Left cardiac atrium (tissue), 4 donors: ENCODE measurements around the gene TMPRSS6. TPM values are rescaled to one million over a fixed set of nuclear protein-coding genes. Genes with fewer than 3 reads are reported as not detected.

ENCODE experiments used
- ATAC-seq, 2 donors: fragments of 200-7000 bp; cut with Tn5 transposase; one replicate each; pipeline ENCODE4 v1.9.1; 2020; ENCODE audit warnings: mild to moderate bottlenecking in 2 of 2, moderate library complexity in 2 of 2
- DNase-seq: peaks from one replicate; pipeline ENCODE4 v3.0.0-alpha.2; 2020
- intact Hi-C, 2 donors: fragments of 100-400 bp; cut with DNase I; formaldehyde crosslinking; loops; one replicate each; pipeline versions ENCODE4 v1.14.1 to v1.15.1; 2022 to 2023
- total RNA-seq, 2 donors: library from RNA; stranded (reverse); fragmentation: NEBNext Ultra II Directional; extraction: Animal tissue kit (Norgen Biotek cat#: 25700); gene quantifications; one replicate each; pipeline ENCODE4 v1.2.1, GENCODE V29; 2021
- donor health status: DM: no; HTN: yes; CAD: no.
- donor health status: DM: no; HTN: yes; CAD: no; lungs with severe emphysema.
- donor health status: DM: yes; HTN: yes; CAD: no.
- donor health status: Dilated cardiomyopathy.

The TMPRSS6 gene
- total RNA-seq, 2 donors from 2014 or later, result not detected

DNA sequence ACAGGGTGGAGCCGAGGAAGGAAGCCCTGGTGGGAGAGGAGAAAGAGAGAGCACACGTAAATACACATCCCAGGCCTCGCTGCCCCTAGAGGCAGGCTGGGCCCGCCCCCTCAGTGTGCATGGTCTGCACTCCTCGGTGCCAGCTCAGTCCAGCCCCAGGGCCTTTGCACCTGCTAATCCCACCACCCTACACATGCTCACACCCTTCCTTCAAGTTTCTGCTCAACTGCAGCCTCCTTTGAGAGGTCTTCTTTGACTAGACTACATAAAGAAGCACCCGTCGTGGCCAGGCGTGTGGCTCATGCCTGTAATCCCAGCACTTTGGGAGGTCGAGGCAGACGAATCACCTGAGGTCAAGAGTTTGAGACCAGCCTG is 34.7 kb upstream of the TMPRSS6 start:
- ATAC-seq (no peak), DNase-seq (no peak)
- intact Hi-C loops, result no loop called here

- ATAC-seq, result no peak
- intact Hi-C loops, result no loop called here
Measured at GRCh38 chr22:37141971-37142370, 32.5 kb upstream of the TMPRSS6 start.

GRCh38 chr22:37141476-37141875 is 32.0 kb upstream of the TMPRSS6 start:
- intact Hi-C loops, result no loop called here

More at GRCh38 chr22:37141971-37142370, 32.5 kb upstream of the TMPRSS6 start:
- DNase-seq, result no peak

GRCh38 chr22:37140686-37141323 is 31.3 kb upstream of the TMPRSS6 start:
- intact Hi-C loops, result no loop called here
- no peak for DNase-seq
- no peak for ATAC-seq

More at GRCh38 chr22:37141476-37141875, 32.0 kb upstream of the TMPRSS6 start:
- DNase-seq (no peak), ATAC-seq (no peak)

DNA sequence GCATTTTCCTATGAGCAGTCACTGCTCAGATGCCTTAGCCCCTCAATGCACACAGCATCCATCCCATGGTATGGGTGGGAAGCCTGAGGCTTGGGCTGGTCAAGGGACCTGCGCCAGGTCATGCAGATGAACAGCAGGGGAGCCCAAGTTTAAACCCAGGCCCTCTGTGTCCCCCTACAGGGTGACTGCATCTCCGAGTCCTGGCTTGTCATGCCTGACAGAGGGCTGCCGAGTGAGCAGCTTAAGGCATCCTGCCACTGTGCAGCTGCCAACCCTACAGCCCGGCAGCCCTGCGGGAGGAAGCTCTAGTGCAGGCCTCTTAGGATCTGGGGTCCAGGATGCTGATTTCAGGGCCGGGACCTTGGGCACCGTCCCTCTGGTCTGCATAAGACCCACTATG is 30.2 kb upstream of the TMPRSS6 start:
- no peak for ATAC-seq
- no peak for DNase-seq
- intact Hi-C loops, result no loop called here

DNA sequence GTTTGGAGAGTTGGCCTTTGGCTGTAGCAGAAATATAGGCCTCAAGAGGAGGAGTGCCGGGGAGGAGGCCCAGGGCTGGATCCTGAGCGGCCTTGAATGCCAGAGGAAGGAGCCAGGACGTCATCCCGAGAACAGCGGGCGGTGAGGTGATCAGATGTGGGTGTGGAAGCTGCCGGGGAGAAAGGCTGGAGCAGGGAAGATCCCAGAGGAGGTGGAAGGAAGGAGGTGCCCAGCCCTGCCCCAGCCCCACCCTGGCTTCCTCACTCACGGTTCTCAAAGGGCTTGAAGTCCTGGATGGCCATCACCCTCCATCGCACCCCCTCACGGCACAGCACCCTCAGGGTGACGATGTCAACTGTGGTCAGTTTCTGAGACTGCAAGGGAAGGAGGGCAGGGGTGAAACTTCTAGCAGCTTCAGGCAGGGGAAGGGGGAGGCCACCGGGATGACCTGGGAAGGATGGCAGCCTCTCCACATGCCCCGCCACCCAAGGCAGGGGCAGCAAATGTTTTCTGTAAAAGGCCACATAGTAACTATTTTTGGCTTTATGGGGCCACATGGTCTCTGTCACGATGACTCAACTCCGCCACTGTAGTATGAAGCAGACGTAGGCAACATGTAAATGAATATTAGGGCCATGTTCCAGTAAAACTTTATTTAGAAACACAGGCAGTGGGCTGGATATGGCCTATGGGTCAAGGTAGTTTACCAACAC is 29.5 kb upstream of the TMPRSS6 start:
- ATAC-seq (no peak), DNase-seq (no peak)
- intact Hi-C loops, result no loop called here

- ATAC-seq (no peak), DNase-seq (no peak)
- intact Hi-C loops, result no loop called here
Measured at GRCh38 chr22:37137903-37138665, 28.6 kb upstream of the TMPRSS6 start.

- intact Hi-C loops, result no loop called here
- no peak for DNase-seq
- no peak for ATAC-seq
Measured at GRCh38 chr22:37137131-37137530, 27.6 kb upstream of the TMPRSS6 start.

DNA sequence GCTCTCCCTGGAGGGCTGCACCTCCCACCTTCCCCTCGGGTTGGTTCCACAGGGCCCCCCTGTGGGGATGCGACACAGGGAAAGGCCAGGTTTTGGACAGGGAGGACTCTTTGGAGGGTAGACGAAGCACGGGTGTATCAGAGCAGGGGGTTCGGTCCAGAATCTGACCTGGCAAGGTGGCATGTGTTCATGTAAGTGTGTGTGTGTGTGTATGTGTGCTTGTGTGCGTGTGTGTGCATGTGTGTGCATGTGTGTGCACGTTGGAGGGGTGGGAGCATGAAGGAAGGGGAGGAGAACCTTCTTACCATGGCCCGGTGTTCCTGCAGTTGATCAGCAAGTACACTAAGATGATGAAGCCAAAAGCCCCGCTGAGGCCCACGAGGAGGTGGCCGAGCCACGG is 25.5 kb upstream of the TMPRSS6 start:
- intact Hi-C loops, result no loop called here
- ATAC-seq (no peak), DNase-seq (no peak)

- intact Hi-C loops, result no loop called here
- no peak for DNase-seq
- no peak for ATAC-seq
Measured at GRCh38 chr22:37133304-37134018, 23.9 kb upstream of the TMPRSS6 start.

GRCh38 chr22:37132773-37133172 is 23.3 kb upstream of the TMPRSS6 start:
- intact Hi-C loops, result no loop called here
- ATAC-seq (no peak), DNase-seq (no peak)

DNA sequence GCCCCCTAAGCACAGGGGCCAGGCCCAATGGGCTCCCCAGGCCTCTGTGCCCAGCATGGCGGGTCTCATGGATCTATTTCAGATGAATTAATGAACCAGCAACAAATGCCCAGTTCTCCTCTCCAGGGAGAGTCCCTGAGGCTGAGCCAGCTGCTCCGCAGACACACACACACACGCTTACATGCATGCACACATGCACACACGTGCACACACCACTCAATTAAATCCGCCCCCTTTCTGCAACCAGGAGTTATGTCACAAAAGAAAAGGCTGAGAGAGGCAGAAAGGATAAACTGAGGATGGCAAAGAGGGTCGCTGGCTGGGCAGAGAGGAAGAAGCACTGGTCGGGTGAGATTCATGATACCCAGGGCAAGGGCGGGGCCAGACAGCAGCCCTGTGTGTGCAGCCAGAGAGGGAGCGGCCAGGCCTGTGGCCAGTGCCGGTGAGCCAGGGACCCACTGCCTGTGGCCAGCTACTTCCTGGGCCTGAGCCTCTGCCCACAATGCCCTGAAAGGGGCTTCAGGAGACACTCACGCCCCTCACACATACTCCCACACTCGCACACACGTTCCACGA is 20.4 kb upstream of the TMPRSS6 start:
- intact Hi-C loops, result no loop called here
- DNase-seq, result no peak
- no peak for ATAC-seq

DNA sequence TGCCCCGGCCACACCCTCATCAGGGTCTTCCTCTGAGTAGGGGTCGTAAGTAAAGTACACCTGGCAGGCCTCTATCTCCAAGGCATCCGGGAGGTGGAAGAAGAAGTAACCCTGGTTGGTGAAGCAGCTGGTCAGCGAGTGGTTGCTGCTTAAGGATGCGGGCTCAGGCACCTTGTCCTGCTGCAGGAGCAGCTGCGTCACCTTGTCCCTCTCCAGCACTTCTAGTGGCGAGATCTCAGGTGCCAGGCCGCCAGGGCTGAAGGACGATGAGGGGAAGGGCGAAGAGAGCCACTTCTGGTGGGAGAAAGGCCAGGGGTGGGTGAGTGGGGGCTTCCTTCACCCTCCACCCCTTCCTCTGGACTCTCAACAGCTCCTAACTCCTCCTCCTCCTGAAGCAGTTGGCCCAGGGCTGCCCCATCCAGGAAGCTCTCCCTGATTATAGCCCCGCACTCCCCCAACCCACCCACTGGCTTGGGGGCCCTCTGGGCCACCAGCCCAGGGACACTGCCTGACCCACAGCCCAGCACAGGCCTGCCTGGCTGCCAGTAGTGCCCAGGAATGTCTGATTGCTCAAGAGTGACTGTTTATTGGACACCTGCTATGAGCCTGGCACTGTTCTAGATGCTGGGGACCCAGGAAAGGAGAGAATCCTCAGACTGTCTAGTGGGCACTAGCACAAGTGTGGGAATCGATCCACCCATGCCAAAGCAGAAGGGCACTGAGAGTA is 19.2 kb upstream of the TMPRSS6 start:
- DNase-seq (no peak), ATAC-seq (no peak)
- intact Hi-C loops, result no loop called here

DNA sequence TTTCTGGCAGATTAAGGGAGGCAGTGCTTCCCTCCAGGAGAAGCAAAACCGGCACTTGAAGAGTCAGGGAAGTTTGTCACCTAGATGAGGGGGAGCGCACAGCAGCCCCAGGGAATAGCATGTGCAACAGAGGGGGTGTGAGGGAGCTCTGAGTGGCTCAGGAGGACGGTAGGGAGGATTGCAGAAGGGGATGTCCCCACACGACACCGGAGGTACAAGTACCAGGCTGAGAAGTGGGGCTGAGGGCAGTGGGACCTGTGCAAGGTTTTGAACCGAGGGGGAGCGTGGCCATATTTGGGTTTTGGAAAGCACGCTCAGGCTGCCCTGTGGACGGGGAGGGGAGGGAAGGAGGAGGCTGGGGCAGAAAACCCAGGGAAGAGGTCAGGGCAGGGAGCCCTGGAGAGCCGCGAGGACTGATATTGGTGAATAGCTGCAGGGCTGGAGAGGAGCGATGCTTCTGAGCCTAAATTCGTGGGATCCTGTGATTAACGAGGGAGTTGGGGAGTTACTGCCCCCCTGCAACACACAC is 17.9 kb upstream of the TMPRSS6 start:
- ATAC-seq, result no peak
- intact Hi-C loops, result no loop called here

DNA sequence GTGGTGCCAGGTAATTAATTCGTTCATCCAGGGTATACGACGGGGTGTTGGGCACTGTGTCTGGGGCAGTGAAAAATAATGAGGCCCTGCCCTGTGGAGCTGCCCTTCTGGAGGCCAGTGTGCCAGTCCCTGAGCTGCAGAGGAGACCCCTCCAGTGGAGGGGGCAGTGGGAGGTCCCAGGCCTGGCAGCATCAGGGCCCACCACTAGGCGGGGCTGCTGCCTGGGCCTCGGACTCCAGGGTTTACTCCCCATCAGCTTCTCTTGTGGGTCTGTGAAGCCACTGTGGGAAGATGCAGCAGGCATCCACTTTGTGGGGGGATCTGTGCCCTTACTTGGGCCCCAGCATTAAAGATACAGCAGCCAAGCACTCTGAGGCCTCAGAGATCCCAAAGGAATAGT is 17.4 kb upstream of the TMPRSS6 start:
- ATAC-seq, result no peak
- DNase-seq, result no peak
- intact Hi-C loops, result no loop called here

More for the DNA sequence above, 17.9 kb upstream of the TMPRSS6 start:
- no peak for DNase-seq

DNA sequence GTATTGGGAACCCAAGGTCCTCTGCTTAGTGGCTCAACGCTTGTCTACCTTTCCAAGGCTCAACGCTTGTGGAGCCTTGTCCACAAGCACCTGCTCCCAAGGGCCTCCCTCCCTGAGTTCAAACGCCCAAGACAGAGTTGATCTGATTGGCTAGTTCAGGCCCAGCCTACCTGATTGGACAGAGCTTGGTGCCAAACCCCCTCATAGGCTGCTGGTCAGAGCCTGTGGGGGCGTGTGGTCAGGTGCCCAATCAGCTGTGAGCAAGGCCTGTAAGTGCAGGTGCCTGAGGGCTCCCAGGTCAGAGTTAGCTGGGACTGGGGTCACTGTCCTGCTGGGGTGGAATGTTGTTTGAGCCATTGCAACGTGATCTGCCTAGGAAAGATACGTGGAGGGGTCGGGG is 16.9 kb upstream of the TMPRSS6 start:
- ATAC-seq (no peak), DNase-seq (no peak)
- intact Hi-C loops, result no loop called here

DNA sequence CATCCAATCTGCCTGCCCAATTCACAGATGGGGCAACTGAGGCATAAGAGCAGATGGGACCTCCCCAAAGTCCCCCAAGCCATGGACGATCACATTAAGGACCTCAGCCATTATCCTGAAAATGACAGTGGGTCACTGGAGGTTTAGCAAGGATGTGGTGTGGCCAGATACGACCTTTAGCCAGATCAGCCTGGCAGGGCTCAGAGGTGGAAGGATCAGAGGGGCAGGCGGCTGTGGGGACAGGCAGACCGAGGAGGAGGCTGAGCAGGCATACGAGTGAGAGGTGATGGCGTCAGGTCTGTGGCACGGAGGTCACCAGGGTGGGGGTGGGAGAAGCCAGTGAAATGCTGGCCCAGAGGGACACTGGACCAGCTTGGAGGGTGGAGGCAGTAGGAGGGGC is 14.1 kb upstream of the TMPRSS6 start:
- no peak for ATAC-seq
- intact Hi-C loops, result no loop called here

GRCh38 chr22:37122598-37123180 is 13.2 kb upstream of the TMPRSS6 start:
- intact Hi-C loops, result no loop called here
- no peak for DNase-seq
- ATAC-seq, result no peak

More for the DNA sequence above, 14.1 kb upstream of the TMPRSS6 start:
- no peak for DNase-seq
